GM21576 (cell line): ENCODE results near the gene RO60.

ENCODE experiments used
- ATAC-seq: cut with Tn5 transposase; IDR thresholded peaks from one replicate; pipeline ENCODE4 v1.9.1; 2021; ENCODE audit warnings: mild to moderate bottlenecking, moderate library complexity; ENCODE audit not compliant: unreplicated experiment

The RO60 gene

GRCh38 chr1:193060406-193060805, 994 bp downstream of the RO60 start:
- ATAC-seq, result no peak

- ATAC-seq, result no peak
These were observed 1.5 kb downstream of the RO60 start for GRCh38 chr1:193060938-193061337.

GRCh38 chr1:193062698-193063463, 3.5 kb downstream of the RO60 start:
- no peak for ATAC-seq

GRCh38 chr1:193065954-193066353, 6.5 kb downstream of the RO60 start:
- ATAC-seq, result no peak

DNA sequence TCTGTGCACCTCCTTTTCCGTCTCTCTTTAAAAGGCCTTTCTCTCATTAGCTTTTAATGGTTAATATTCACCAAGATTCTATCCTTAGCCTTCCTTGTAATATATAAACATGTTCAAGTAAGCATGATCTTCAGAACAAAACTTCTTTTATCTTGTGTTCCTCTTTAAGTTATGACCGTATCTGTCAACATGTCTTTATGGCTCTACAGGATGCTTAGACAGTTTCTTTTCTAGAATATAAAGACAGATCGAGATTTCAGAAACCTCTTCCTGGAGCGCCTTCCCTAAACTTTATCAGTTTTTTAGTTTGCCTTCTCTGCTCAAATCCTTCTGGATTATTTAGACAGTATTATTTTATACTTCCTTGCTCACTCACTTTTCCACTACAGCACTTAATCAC, 7.2 kb downstream of the RO60 start:
- ATAC-seq, result no peak

DNA sequence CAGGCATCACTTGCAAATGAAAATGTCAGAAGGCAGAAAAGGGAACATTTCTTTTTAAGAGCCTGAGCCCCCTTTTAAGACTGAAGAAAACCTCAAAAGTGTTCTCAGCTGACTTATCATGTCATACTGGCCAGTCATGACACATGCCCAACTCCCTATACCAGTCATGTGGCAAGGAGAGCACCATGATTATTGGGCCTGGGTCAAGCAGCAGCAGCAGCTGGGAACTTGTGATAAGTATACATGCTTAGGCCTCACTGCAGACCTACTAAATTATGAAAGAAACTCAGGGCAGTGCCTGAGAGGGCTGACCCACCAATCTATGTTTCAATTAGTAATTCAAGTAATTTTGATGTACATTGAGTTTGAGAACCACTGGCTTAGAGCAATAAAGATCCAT, 8.6 kb downstream of the RO60 start:
- ATAC-seq, result no peak

- no peak for ATAC-seq
These were observed 10.5 kb downstream of the RO60 start for GRCh38 chr1:193069748-193070385.

DNA sequence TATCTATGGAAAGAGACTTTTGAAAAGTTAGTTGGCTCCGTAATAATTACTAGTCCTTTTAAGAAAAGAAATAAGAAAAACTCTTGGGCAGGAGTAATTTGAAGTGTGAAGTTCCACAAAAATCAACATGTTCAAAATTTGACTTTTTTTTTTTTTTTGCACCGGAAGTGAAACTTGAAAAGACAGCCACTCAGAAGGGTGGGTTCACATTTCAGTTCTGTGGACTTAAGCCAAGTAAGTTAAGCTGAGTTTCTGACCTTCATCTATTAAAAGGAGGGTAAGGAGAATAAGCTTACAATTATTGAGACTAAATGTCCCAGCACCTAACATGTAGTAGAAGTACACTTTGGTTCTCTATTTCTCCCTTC, 11.0 kb downstream of the RO60 start:
- ATAC-seq, result peak; percentile 40

DNA sequence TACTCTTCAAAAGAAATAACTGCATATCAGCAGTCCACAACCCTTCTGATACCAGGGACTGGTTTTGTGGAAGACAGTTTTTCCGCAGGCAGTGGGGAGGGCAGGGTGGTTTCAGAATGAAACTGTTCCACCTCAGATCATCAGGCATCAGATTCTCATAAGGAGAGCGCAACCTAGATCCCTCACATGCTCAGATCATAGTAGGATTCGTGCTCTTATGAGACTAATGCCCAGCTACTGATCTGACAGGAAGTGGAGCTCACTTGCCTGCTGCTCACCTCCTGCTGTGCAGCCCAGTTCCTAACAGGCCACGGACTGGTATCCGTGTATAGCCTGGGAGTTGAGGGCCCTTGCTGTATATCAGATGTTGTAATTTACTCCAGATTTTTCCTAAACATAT, 11.5 kb downstream of the RO60 start:
- peak; percentile 55 for ATAC-seq

DNA sequence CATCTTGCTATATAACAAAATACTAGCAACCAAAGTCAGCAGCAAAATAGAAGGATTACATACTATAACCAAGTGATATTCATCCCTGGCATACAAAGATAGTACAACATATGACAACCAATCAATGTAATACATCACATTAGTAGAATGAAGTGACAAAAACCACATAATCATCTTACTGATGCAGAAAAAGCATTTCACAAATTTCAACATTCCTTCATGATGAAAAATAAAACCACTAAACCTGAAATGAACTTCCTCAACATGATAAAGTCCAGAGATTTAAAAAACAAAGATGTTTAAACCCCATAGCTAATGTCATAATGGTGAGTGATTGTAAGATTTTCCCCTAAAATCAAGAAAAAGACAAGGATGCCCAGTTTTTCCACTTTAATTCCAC, 18.6 kb downstream of the RO60 start:
- ATAC-seq, result no peak

DNA sequence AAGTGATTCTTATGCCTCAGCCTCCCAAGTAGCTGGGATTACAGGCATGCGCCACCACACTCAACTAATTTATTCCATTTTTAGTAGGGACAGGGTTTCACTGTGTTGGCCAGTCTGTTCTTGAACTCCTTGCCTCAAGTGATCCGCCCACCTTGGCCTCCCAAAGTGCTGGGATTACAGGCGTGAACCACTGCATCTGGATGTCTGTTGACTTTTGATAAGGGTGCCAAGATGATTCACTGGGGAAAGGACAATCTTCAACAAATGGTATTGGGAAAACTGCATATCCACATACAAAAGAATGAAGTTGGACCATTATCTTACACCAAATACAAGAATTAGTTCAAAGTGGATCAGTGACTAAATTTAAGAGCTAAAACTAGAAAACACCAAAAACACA, 19.8 kb downstream of the RO60 start:
- no peak for ATAC-seq

- ATAC-seq, result peak; percentile 97
These were observed 24.1 kb downstream of the RO60 start for GRCh38 chr1:193083365-193084088.

- ATAC-seq, result no peak
These were observed 25.9 kb downstream of the RO60 start for GRCh38 chr1:193085263-193085662.

- ATAC-seq, result no peak
These were observed 26.9 kb downstream of the RO60 start for GRCh38 chr1:193086342-193086741.

DNA sequence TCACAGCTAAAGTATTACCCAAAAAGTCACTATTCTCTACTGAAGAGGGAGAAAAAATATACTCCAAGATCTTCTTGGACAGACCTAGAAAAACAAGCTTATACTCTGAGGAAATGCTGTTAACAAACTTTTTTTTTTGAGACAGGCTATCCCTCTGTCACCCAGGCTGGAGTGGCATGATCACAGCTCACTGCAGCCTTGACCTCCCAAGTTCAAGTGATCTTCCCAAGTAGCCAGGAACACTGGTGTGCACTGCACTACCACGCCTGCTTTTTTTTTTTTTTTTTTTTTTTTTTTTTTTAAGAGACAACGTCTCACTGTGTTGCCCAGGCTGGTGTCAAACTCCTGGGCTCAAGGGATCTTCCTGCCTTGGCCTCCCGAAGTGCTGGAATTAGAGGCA, 28.5 kb downstream of the RO60 start:
- no peak for ATAC-seq

GRCh38 chr1:193090865-193091264, 31.5 kb downstream of the RO60 start:
- ATAC-seq, result no peak

- no peak for ATAC-seq
These were observed 34.7 kb downstream of the RO60 start for GRCh38 chr1:193094112-193094511.

DNA sequence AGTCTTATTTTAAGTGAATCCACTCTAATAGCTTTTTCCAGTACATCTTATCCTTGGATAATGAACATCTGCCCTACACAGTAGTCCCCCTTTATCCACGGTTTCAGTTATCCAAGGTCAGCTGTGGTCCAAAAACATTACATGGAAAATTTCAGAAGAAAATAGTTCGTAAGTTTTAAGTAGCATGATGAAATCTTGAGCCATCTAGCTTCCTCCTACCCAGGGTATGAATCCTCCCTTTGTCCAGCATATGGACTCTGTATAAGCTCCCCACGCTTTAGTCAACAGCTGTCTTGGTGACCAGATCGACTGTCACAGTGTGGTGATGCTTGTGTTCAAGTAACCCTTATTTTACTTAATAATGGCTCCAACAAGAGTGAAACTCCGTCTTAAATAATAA, 43.2 kb downstream of the RO60 start:
- no peak for ATAC-seq

DNA sequence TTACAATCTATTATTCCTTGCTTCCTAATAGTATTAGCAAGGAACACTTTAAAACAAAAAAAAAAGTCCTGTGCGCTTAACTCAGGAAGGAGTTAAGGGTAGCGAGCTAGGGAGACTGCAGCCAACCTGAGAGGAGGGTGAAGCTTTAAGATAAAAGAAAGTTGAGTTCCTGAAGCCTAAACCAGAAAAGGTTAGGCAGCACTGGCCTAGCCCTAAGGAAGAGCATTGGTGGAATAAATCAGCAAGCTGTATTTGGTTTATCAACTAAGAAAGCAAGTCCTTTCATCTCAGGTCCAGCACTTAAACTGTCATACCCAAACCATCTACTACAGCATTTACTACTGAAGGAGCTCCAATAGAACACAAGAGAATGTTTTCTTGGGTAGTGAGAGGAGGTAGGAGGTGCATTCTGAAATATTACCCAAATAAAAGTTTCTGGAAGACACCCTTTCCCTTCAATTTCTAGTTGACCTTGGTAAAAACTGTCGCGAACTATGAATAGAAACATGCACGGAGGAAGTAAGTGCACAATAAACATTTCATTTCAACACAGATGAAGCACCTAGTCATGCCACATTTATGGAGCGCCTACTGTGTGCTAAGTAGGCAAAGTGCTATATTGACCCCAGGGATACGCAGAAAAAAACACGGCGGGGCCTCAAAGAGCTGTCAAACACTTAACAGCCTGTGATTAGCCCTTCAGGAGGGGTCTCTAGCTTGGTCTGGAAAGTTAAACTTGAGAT, 44.5 kb downstream of the RO60 start:
- no peak for ATAC-seq

DNA sequence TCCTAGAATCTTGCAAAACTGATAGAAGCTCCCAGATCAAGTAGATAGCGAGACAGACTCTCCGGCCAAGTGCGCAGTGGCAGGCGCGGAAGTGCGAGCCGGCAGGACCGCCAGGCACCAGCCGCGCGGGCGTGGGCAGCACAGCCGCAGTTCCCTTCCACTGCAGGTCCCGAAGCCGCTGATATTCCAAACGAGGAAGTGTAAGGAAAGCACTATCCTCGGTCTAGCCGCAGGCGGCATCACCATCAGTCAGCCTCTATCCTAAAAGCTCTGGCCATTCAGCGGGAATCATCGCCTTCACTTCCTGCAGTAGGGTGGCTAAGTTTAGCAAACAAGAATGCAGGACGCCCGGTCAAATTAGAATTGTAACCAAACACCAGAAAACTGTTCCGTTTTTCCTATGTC, 45.1 kb downstream of the RO60 start:
- ATAC-seq, result peak; percentile 35
